Keratinocyte (primary cell): ENCODE results near the gene TENM3. TPM values are rescaled to one million over a fixed set of nuclear protein-coding genes. Genes with fewer than 3 reads are reported as not detected.
"Not testable (repeated sequence)": the region's sequence is repeated elsewhere in the genome, so short reads cannot be mapped to it uniquely, and the experiment has no call there.

Experiments used
- DNase-seq: peaks from one replicate; pipeline ENCODE4 v3.0.0-alpha.2; 2011; ENCODE audit warnings: low read depth, missing footprints, low spot score
- FAIRE-seq: peaks from 2 replicates; lab custom pipeline; 2011; peaks lifted over from hg19 to GRCh38; lab: Jason Lieb, UNC
- H2AFZ ChIP-seq: 2 replicates; pipeline ENCODE4 v1.6.0; 2012; ENCODE audit warnings: low read length, control low read depth, inconsistent platforms; ENCODE audit not compliant: control insufficient read depth
- H3K27ac ChIP-seq: 2 replicates; pipeline ENCODE4 v1.5.1; 2011; ENCODE audit warnings: low read length; ENCODE audit not compliant: control insufficient read depth, insufficient read depth
- H3K27me3 ChIP-seq: 3 replicates; pipeline ENCODE4 v1.6.0; 2011; ENCODE audit warnings: low read length; ENCODE audit not compliant: control insufficient read depth, insufficient read depth; ENCODE audit errors: extremely low read depth
- H3K36me3 ChIP-seq, 2 experiments: 2 replicates in 1 of 2; 3 replicates in 1 of 2; pipeline ENCODE4 v1.5.1; 2011; ENCODE audit warnings: low read length in 2 of 2, mild to moderate bottlenecking in 1 of 2; ENCODE audit not compliant: control insufficient read depth in 2 of 2, insufficient read depth in 2 of 2; ENCODE audit errors: extremely low read depth in 1 of 2
- H3K4me1 ChIP-seq: 3 replicates; pipeline ENCODE4 v1.5.1; 2011; ENCODE audit warnings: low read length; ENCODE audit not compliant: control insufficient read depth, insufficient read depth; ENCODE audit errors: extremely low read depth
- H3K4me2 ChIP-seq: 3 replicates; pipeline ENCODE4 v1.6.0; 2011; ENCODE audit warnings: low read depth, low read length; ENCODE audit not compliant: control insufficient read depth, insufficient read depth; ENCODE audit errors: extremely low read depth
- H3K4me3 ChIP-seq, 3 experiments: fragments of 200-600 bp in 1 of 3; sonication (generic) in 1 of 3; 2 replicates in 2 of 3; 3 replicates in 1 of 3; pipeline ENCODE4 v1.5.1; 2011 to 2016; ENCODE audit warnings: low read length in 3 of 3, mild to moderate bottlenecking in 3 of 3, control low read depth in 2 of 3, inconsistent platforms in 1 of 3, low read depth in 1 of 3, mixed read lengths in 1 of 3, mixed run types in 1 of 3, moderate library complexity in 1 of 3; ENCODE audit not compliant: control insufficient read depth in 2 of 3, insufficient read depth in 2 of 3; ENCODE audit errors: extremely low read depth in 1 of 3
- H3K79me2 ChIP-seq: 2 replicates; pipeline ENCODE4 v1.6.0; 2012; ENCODE audit warnings: low read length; ENCODE audit not compliant: control insufficient read depth, insufficient read depth
- H3K9ac ChIP-seq: 3 replicates; pipeline ENCODE4 v1.6.0; 2011; ENCODE audit warnings: low read length; ENCODE audit not compliant: control insufficient read depth, insufficient read depth; ENCODE audit errors: extremely low read depth
- H3K9me1 ChIP-seq: 3 replicates; pipeline ENCODE4 v1.6.0; 2011; ENCODE audit warnings: low read length; ENCODE audit not compliant: control insufficient read depth, insufficient read depth; ENCODE audit errors: extremely low read depth
- H3K9me3 ChIP-seq: 2 replicates; pipeline ENCODE4 v1.5.1; 2012; ENCODE audit warnings: low read depth, low read length; ENCODE audit not compliant: control insufficient read depth
- H4K20me1 ChIP-seq: 3 replicates; pipeline ENCODE4 v1.6.0; 2011; ENCODE audit warnings: low read length; ENCODE audit not compliant: control insufficient read depth, insufficient read depth; ENCODE audit errors: extremely low read depth
- EZH2 ChIP-seq: IDR thresholded peaks from one replicate; pipeline ENCODE4 v1.6.1; 2012; ENCODE audit warnings: inconsistent platforms, mild to moderate bottlenecking, low read length, moderate library complexity
- dilution Hi-C: fragments of 300-500 bp; cut with MboI; formaldehyde crosslinking; loops from one replicate; pipeline ENCODE4 v1.7.0; 2020; ENCODE audit warnings: low sequenced_read_pairs; ENCODE audit not compliant: extremely low pct_ligation_motif_present
- polyA plus RNA-seq, 5 experiments: library from polyadenylated mRNA; depleted of rRNA in 3 of 5; stranded (reverse) in 3 of 5; stranded (forward) in 1 of 5; unstranded in 1 of 5; fragments of >200 nt; gene quantifications; 1 replicate in 1 of 5; 2 replicates in 3 of 5; 3 replicates in 1 of 5; pipeline versions ENCODE4 v1.2.1 to v1.2.3, GENCODE V29; 2011 to 2012; ENCODE audit warnings: missing spikeins in 2 of 5, low read depth in 1 of 5, low replicate concordance in 1 of 5
- TF ChIP-seq, protein P1 (sequence below), 3 experiments: IDR thresholded peaks in 1 of 3; conservative IDR thresholded peaks in 1 of 3; optimal IDR thresholded peaks in 1 of 3; 2 replicates in 2 of 3; 3 replicates in 1 of 3; pipeline versions ENCODE3 to v1.5.1; 2011; ENCODE audit warnings: low read length in 3 of 3, mild to moderate bottlenecking in 3 of 3, moderate library complexity in 2 of 3, control low read depth in 1 of 3, inconsistent platforms in 1 of 3; ENCODE audit not compliant: insufficient read depth in 2 of 3; ENCODE audit errors: extremely low read depth in 1 of 3

Gene TENM3
- polyA plus RNA-seq, 1 donor (not counting 4 experiments of a cell fraction or from before 2014, with no cell fraction given), result 17.0 TPM

DNA sequence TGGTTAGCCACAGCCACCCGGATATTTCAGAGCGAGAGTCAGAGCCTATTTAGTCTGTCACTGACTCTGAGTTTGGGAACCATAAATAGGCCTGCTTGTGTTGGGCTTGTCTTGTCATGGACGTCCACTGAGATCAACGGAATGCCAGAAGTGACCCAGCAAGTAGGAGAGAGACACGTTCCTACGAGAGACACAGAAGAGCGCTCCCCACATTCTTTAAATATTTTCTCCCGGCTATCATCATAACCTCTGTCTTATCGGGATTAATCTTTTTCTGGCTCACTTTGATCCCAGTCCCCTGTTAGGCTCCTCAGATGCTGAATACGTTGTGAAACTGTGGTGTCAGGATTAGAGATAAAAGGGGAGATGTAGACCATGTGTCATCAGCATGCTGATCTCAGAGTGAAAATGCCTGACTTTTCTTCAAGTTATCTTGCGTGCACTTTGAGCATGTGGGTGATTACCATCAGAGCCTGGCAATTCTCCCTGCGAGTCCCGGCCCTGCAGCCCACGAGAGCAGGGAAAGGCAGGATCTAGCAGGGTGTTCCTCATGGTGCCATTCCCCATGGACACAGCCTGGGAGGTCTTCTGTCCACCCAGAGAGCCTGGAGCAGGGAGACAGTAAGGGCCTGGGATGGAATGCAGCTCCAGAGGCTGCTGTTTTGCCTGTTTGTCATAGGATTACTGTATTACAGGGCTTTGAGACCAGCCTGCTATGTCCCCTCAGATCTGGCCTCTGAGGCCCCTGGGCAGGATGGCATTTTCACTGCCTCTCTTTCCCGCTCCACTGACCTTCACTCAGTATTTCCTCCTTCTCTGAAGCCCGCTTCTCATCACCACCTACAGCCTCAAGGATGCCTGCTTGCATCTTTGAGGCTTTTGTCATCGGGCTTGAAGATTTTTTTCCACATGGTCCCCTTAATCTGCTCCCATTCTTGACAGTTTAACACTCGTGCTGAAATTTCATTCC, 2.8 kb upstream of the TENM3 start:
- no peaks in the 10 kb centered on the region for H4K20me1 ChIP-seq
- H3K9me3 ChIP-seq, result no peaks in the 10 kb centered on the region
- H2AFZ ChIP-seq, result peak overlapping the region; percentile 73
- no peak for TF ChIP-seq EZH2
- TF ChIP-seq, protein P1, sequence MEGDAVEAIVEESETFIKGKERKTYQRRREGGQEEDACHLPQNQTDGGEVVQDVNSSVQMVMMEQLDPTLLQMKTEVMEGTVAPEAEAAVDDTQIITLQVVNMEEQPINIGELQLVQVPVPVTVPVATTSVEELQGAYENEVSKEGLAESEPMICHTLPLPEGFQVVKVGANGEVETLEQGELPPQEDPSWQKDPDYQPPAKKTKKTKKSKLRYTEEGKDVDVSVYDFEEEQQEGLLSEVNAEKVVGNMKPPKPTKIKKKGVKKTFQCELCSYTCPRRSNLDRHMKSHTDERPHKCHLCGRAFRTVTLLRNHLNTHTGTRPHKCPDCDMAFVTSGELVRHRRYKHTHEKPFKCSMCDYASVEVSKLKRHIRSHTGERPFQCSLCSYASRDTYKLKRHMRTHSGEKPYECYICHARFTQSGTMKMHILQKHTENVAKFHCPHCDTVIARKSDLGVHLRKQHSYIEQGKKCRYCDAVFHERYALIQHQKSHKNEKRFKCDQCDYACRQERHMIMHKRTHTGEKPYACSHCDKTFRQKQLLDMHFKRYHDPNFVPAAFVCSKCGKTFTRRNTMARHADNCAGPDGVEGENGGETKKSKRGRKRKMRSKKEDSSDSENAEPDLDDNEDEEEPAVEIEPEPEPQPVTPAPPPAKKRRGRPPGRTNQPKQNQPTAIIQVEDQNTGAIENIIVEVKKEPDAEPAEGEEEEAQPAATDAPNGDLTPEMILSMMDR (optimal IDR thresholded peaks at IDR 0.05 in 1 of 3, IDR thresholded peaks at IDR 0.05 in 1 of 3, conservative IDR thresholded peaks at IDR 0.05 in 1 of 3; ENCODE audit: extremely low read depth in 1 of 3, insufficient read depth in 2 of 3, low read length in 3 of 3), result no peak
- H3K4me1 ChIP-seq, result peaks cover 44% of the 10 kb centered on the region
- H3K9me1 ChIP-seq, result no peaks in the 10 kb centered on the region
- H3K9ac ChIP-seq, result peak overlapping the region; percentile 64
- dilution Hi-C loops, result no loop called here
- H3K27ac ChIP-seq, result peak overlapping the region; percentile 80
- FAIRE-seq (peak; percentile 89), DNase-seq (peak; percentile 57)
- H3K79me2 ChIP-seq, result no peaks in the 10 kb centered on the region
- no peaks in the 10 kb centered on the region for H3K36me3 ChIP-seq
- H3K4me2 ChIP-seq, result peak overlapping the region; percentile 82
- no peaks in the 10 kb centered on the region for H3K27me3 ChIP-seq
- H3K4me3 ChIP-seq, result peak overlapping the region in 2 of 3 experiments; percentile 19 to 44

DNA sequence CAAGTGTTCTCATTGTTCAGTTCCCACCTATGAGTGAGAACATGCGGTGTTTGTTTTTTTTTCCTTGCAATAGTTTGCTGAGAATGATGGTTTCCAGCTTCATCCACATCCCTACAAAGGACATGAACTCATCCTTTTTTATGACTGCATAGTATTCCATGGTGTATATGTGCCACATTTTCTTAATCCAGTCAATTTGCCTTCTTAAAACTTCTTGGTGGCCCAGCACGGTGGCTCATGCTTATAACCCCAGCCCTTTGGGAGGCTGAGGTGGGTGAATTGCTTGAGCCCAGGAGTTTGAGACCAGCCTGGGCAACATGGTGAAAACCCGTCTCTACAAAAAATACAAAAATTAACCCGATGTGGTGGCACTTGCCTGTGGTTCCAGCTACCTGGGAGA, 942 bp upstream of the TENM3 start:
- FAIRE-seq, H3K4me2 ChIP-seq, DNase-seq, H2AFZ ChIP-seq, H4K20me1 ChIP-seq, H3K4me3 ChIP-seq, dilution Hi-C loops, H3K9ac ChIP-seq, H3K79me2 ChIP-seq, H3K27me3 ChIP-seq, H3K9me1 ChIP-seq, H3K36me3 ChIP-seq, H3K9me3 ChIP-seq: not testable (repeated sequence)
- Histone ChIP-seq H3K4me1 (peaks cover 61% of the 10 kb centered on the region), H3K27ac (peak overlapping the region; percentile 27)
